ENCODE results near the gene KLF13. TPM values are rescaled to one million over a fixed set of nuclear protein-coding genes. Genes with fewer than 3 reads are reported as not detected.

Gene KLF13
- total and polyA plus RNA-seq, 7 experiments from 2014 or later, result 42.4 to 256 (median 194) TPM

DNA sequence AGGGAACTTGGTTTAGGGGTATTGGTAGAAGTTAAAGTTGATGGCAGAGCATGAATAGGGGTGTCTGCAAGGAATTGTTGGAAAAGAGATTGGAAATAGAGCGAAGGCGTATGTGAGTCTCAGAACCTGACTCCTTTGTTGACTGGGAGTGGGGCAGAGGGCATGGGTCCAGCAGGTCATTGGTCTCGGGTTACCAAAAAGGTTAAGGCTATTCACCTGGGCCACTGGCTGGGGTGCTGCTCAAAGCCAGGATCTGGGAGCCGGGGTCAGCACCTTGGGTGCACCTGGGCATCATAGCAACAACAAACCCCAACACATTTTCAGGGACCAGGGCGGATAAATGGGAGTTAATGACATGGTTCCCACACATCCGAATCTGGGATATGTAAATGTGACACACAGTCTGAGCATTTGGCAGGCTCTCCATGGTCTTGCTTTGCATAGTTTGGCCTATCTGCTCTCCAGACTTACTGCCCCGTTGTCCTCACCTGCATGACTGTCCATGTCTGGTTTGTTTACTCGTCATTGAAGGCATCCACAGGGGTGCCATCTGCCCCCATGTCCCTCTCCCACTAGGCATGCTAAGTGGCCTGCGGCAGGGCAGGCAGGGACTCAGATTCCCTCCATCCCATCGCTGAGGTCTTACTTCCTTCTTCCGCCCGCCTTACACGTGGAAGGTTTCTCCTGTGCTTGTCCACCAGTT is 10.1 kb downstream of the KLF13 start:
- H3K4me1 Mint-ChIP-seq, result peaks cover 83 to 100% (median 96%) of the 10 kb centered on the region in 7 donors
- POLR2A ChIA-PET, result interaction anchor here (1.4 to 21.3 kb wide), 8 partner anchors 8 to 97 kb away, joined by 3 to 529 read pairs (median 12); partner anchors contain the start of gene KLF13
- H3K4me3 Mint-ChIP-seq, result peak overlapping the region; percentile 39 to 98 (median 73)
- peak overlapping the region; percentile 27 to 99 (median 92) for H3K27ac Mint-ChIP-seq
- CTCF ChIA-PET, result no interaction called here
- Histone ChIP-seq H3K27me3 (ENCODE audit: control insufficient read depth in 2 of 2, insufficient read depth in 2 of 2, low read length in 2 of 2) (no peaks in the 10 kb centered on the region), H3K4me1 (ENCODE audit: control insufficient read depth in 2 of 2, insufficient read depth in 2 of 2, low read length in 2 of 2) (peaks cover 95 to 98% of the 10 kb centered on the region in 2 donors), H3K36me3 (ENCODE audit: control insufficient read depth in 2 of 3, insufficient read depth in 3 of 3, low read length in 3 of 3) (peaks cover 0 to 3% (median 0%) of the 10 kb centered on the region in 3 experiments), H3K4me3 (ENCODE audit: low read length) (no peak overlapping the region), H3K9me3 (ENCODE audit: control insufficient read depth in 2 of 3, low read length in 3 of 3) (no peaks in the 10 kb centered on the region), H3K27ac (ENCODE audit: low read depth, low read length) (peak overlapping the region; percentile 94)
- peaks cover 0 to 18% (median 0%) of the 10 kb centered on the region in 5 donors for H3K36me3 Mint-ChIP-seq
- intact Hi-C loops (cut with micrococcal nuclease), result loop anchor here in 1 of 2 donors (1.0 kb wide), 1 partner anchor 7 kb away; no protein-coding TSS in a partner anchor
- H3K27me3 Mint-ChIP-seq, result no peaks in the 10 kb centered on the region
- H3K9me3 Mint-ChIP-seq, result peaks cover 0 to 4% (median 0%) of the 10 kb centered on the region in 11 donors
- ATAC-seq (no peak), DNase-seq (no peak)

DNA sequence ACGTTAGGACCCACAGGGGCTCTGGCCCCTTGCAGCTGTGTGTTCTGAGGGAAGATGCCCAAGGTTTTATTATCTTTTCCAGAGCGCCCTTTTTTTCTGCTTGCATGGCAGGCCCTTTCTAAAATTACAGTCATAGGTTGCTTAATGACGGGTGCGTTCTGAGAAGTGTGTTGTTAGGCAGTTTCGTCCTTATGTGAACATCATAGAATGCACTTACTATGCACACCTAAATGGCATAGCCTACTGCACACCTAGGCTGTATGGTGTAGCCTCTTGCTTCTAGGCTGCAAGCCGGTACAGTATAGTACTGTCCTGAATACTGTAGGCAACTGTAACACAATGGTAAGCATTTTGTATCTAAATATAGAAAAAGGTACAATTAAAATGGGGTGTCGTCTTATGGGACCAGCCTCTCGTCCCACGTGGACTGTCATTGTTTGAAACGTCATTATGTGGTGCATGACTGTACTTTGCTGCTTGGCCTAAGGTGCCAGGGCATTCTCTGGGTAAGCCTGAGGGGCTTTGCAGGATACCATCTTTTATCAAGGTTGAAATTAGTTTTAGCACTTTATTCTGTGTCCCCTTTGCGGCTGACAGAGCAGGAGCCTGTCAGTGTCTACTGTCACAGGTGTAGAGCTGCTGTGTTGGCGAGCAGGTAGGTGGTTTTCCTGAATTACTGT is 10.9 kb downstream of the KLF13 start:
- CTCF ChIA-PET, result no interaction called here
- DNase-seq, result no peak

DNA sequence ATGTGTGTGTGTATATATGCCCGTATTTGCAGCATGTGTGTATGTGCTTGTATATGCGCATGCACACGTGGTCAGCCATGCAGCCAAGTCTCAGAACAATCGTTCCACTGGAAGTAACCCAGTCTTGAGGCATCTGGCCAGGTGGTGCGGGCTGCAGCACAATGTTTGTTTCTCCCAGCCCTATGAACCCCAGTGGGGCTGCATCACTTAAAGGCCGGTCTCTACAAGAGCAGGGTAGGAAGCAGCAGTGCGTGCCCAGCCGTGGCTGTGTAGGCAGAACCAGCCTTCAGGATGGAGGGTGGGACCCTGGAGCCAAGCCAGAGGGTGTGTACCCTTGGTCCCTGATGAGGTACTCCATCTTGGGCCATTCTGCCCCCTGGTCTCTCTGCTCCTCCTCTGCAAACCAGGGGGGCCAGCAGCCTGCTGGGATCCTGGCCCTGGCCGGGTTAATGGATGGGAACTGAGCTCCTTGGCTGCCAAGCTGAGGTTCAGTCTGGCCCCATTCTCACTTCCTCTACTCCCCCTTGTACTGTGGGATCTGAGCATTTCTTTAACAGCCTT is 11.8 kb downstream of the KLF13 start:
- no peaks in the 10 kb centered on the region for H3K27me3 ChIP-seq (ENCODE audit: control insufficient read depth in 2 of 2, insufficient read depth in 2 of 2, low read length in 2 of 2)
- POLR2A ChIA-PET, result interaction anchor here (3.0 to 21.3 kb wide), 4 partner anchors 9 to 22 kb away, joined by 11 to 529 read pairs (median 28); partner anchors contain the start of gene KLF13
- intact Hi-C loops (cut with micrococcal nuclease), result loop anchor here (1.0 kb wide), 2 partner anchors 8 to 9 kb away; no protein-coding TSS in a partner anchor
- DNase-seq (no peak), ATAC-seq (peak; percentile 16)
- H3K27ac Mint-ChIP-seq, result peak overlapping the region; percentile 79 to 99 (median 91)
- H3K4me3 Mint-ChIP-seq, result peak overlapping the region; percentile 34 to 98 (median 74)
- peak overlapping the region; percentile 94 for H3K27ac ChIP-seq (ENCODE audit: low read depth, low read length)
- no peaks in the 10 kb centered on the region for H3K9me3 ChIP-seq (ENCODE audit: control insufficient read depth in 2 of 3, low read length in 3 of 3)
- H3K27me3 Mint-ChIP-seq, result no peaks in the 10 kb centered on the region
- CTCF ChIA-PET, result interaction anchor here (1.0 to 1.1 kb wide), 2 partner anchors 20 to 29 kb away, joined by 3 to 4 read pairs; no protein-coding TSS in a partner anchor
- peak overlapping the region; percentile 3 for H3K4me3 ChIP-seq (ENCODE audit: low read length)
- H3K4me1 ChIP-seq (ENCODE audit: control insufficient read depth in 2 of 2, insufficient read depth in 2 of 2, low read length in 2 of 2), result peaks cover 95 to 98% of the 10 kb centered on the region in 2 donors
- no peaks in the 10 kb centered on the region for H3K36me3 ChIP-seq (ENCODE audit: control insufficient read depth in 2 of 3, insufficient read depth in 3 of 3, low read length in 3 of 3)
- peaks cover 0 to 15% (median 0%) of the 10 kb centered on the region in 5 donors for H3K36me3 Mint-ChIP-seq
- H3K4me1 Mint-ChIP-seq, result peaks cover 83 to 100% (median 97%) of the 10 kb centered on the region in 7 donors
- peaks cover 0 to 4% (median 0%) of the 10 kb centered on the region in 11 donors for H3K9me3 Mint-ChIP-seq

More for the DNA sequence above, 10.9 kb downstream of the KLF13 start:
- Histone ChIP-seq H3K27me3 (ENCODE audit: control insufficient read depth in 2 of 2, insufficient read depth in 2 of 2, low read length in 2 of 2) (no peaks in the 10 kb centered on the region), H3K9me3 (ENCODE audit: control insufficient read depth in 2 of 3, low read length in 3 of 3) (no peaks in the 10 kb centered on the region), H3K4me1 (ENCODE audit: control insufficient read depth in 2 of 2, insufficient read depth in 2 of 2, low read length in 2 of 2) (peaks cover 95 to 98% of the 10 kb centered on the region in 2 donors), H3K36me3 (ENCODE audit: control insufficient read depth in 2 of 3, insufficient read depth in 3 of 3, low read length in 3 of 3) (no peaks in the 10 kb centered on the region), H3K4me3 (ENCODE audit: low read length) (no peak overlapping the region), H3K27ac (ENCODE audit: low read depth, low read length) (peak overlapping the region; percentile 94)
- intact Hi-C loops (cut with micrococcal nuclease), result loop anchor here (1.0 kb wide), 2 partner anchors 8 to 9 kb away; no protein-coding TSS in a partner anchor
- Mint-ChIP-seq H3K9me3 (peaks cover 0 to 4% (median 0%) of the 10 kb centered on the region in 11 donors), H3K4me3 (peak overlapping the region; percentile 34 to 98 (median 73)), H3K27me3 (no peaks in the 10 kb centered on the region), H3K4me1 (peaks cover 83 to 100% (median 96%) of the 10 kb centered on the region in 7 donors), H3K36me3 (peaks cover 0 to 14% (median 0%) of the 10 kb centered on the region in 5 donors), H3K27ac (peak overlapping the region; percentile 79 to 99 (median 92))
- ATAC-seq, result no peak
- POLR2A ChIA-PET, result interaction anchor here (0.6 to 21.3 kb wide), 6 partner anchors 8 to 35 kb away, joined by 3 to 529 read pairs (median 8); partner anchors contain the start of gene KLF13

DNA sequence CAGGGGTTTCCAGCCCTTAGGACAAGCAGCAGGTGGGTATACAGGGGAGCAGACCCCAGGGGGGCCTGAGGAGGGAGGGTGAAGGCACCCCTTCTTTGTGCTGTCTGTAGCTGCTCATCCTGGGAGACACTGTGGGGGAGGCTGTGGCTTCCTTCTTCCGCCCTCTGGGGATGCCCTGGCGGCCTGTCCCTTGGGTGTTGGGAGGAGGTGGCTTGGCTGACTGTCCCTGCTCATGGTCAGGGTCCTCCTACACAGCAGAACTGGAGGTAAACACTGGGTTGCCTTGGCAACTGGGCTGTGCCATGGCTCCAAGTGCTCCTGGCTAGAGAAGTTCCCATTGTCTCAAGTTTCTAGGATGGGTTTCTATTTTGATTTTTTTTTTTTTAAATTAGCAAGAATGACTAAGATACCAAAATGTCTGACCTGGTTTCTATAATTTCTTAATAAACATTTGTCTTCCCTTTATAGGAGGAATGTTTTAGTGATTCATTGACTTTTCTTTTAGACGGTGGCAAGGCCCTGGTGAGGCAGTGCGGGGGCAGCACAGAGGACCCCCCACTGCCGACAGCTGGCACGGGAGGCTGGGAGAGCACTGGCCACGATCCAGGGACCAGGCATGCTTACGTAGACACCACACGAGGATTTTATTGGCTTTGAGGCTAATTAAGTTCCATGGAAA is 12.4 kb downstream of the KLF13 start:
- Histone ChIP-seq H3K36me3 (ENCODE audit: control insufficient read depth in 2 of 3, insufficient read depth in 3 of 3, low read length in 3 of 3) (no peaks in the 10 kb centered on the region), H3K9me3 (ENCODE audit: control insufficient read depth in 2 of 3, low read length in 3 of 3) (no peaks in the 10 kb centered on the region), H3K27ac (ENCODE audit: low read depth, low read length) (peak overlapping the region; percentile 94), H3K4me1 (ENCODE audit: control insufficient read depth in 2 of 2, insufficient read depth in 2 of 2, low read length in 2 of 2) (peaks cover 95 to 98% of the 10 kb centered on the region in 2 donors), H3K27me3 (ENCODE audit: control insufficient read depth in 2 of 2, insufficient read depth in 2 of 2, low read length in 2 of 2) (no peaks in the 10 kb centered on the region), H3K4me3 (ENCODE audit: low read length) (peak overlapping the region; percentile 3)
- Mint-ChIP-seq H3K9me3 (peaks cover 0 to 4% (median 0%) of the 10 kb centered on the region in 11 donors), H3K36me3 (peaks cover 0 to 15% (median 0%) of the 10 kb centered on the region in 5 donors), H3K27me3 (no peaks in the 10 kb centered on the region), H3K4me1 (peaks cover 85 to 100% (median 98%) of the 10 kb centered on the region in 7 donors), H3K4me3 (peak overlapping the region; percentile 27 to 98 (median 74)), H3K27ac (peak overlapping the region; percentile 79 to 99 (median 91))
- ChIA-PET POLR2A (interaction anchor here (1.0 to 21.3 kb wide), 5 partner anchors 10 to 78 kb away, joined by 3 to 529 read pairs (median 12); partner anchors contain the start of gene KLF13), CTCF (interaction anchor here (1.0 to 1.1 kb wide), 2 partner anchors 20 to 28 kb away, joined by 3 to 4 read pairs; no protein-coding TSS in a partner anchor)
- intact Hi-C loops (cut with micrococcal nuclease), result loop anchor here (1.0 kb wide), 2 partner anchors 7 to 10 kb away; no protein-coding TSS in a partner anchor
- ATAC-seq (peak; percentile 47), DNase-seq (peak in 1 of 9 donors; percentile 76)

DNA sequence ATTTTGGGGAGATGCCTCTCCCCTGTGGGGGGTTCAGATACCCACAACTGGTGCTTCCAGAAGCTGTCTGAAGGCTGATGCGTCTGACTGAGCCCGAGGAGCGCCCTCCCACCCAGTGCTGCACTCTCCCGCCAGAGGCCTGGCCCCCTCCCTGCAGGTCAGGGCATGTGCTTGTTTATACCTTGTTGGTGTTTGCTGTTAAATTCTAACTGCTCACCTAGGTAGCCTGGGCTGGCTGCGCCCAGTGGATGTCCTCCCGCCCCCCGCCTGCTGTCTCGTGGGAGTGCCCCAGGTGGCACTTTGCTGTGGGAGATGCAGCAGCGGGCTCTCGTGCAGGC is 12.9 kb downstream of the KLF13 start:
- DNase-seq (no peak), ATAC-seq (no peak)
- Mint-ChIP-seq H3K36me3 (peaks cover 0 to 15% (median 0%) of the 10 kb centered on the region in 5 donors), H3K27ac (peak overlapping the region; percentile 79 to 99 (median 92)), H3K27me3 (no peaks in the 10 kb centered on the region), H3K4me3 (peak overlapping the region in 9 of 10 donors; percentile 23 to 85 (median 75)), H3K4me1 (peaks cover 87 to 100% (median 99%) of the 10 kb centered on the region in 7 donors), H3K9me3 (peaks cover 0 to 4% (median 0%) of the 10 kb centered on the region in 11 donors)
- H3K27me3 ChIP-seq (ENCODE audit: control insufficient read depth in 2 of 2, insufficient read depth in 2 of 2, low read length in 2 of 2), result no peaks in the 10 kb centered on the region
- no peak overlapping the region for H3K4me3 ChIP-seq (ENCODE audit: low read length)
- H3K27ac ChIP-seq (ENCODE audit: low read depth, low read length), result peak overlapping the region; percentile 94
- intact Hi-C loops (cut with micrococcal nuclease), result no loop called here
- CTCF ChIA-PET, result interaction anchor here (1.1 kb wide), 1 partner anchor 19 kb away, joined by 4 read pairs; no protein-coding TSS in a partner anchor
- H3K4me1 ChIP-seq (ENCODE audit: control insufficient read depth in 2 of 2, insufficient read depth in 2 of 2, low read length in 2 of 2), result peaks cover 98 to 100% of the 10 kb centered on the region in 2 donors
- no peaks in the 10 kb centered on the region for H3K9me3 ChIP-seq (ENCODE audit: control insufficient read depth in 2 of 3, low read length in 3 of 3)
- no peaks in the 10 kb centered on the region for H3K36me3 ChIP-seq (ENCODE audit: control insufficient read depth in 2 of 3, insufficient read depth in 3 of 3, low read length in 3 of 3)
- POLR2A ChIA-PET, result interaction anchor here (1.0 to 21.3 kb wide), 6 partner anchors 10 to 96 kb away, joined by 3 to 529 read pairs (median 12); partner anchors contain the start of gene KLF13

All from naive thymus-derived CD4-positive, alpha-beta T cell (primary cell).